Measurements from ENCODE around the gene SYNM. TPM values are rescaled to one million over a fixed set of nuclear protein-coding genes. Genes with fewer than 3 reads are reported as not detected.

Gene SYNM
- total and polyA plus RNA-seq, 2 of the 8 experiments (the other 6 are each of a cell fraction or from before 2014, with no cell fraction given), result 0.89 to 2.0 TPM

DNA sequence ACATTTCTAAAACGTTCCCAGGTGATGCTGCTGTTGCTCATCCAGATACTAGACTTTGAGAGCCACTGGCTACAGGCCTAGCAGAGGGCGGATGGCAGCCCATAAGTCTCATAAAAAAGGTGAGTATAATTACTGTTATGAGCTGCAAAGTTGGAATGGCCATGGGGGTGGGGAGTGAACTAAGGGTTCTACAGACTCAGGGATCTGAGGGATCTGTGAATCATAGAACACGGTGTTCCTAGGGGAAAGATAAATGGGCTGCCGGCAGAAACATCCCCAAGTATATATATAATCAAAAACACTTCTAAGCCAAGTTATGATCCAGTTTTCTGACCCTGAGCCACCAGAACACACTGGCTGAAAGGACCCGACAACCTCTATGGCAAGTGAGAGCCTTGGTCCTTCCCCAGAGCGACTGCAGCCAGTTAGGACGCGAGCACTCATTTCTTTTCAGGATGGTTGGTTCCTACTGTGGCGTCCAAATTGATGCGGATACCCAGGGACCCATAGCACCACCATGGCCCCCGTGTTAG is 7.9 kb upstream of the SYNM start (continued):
- TF ChIP-seq, protein P1, sequence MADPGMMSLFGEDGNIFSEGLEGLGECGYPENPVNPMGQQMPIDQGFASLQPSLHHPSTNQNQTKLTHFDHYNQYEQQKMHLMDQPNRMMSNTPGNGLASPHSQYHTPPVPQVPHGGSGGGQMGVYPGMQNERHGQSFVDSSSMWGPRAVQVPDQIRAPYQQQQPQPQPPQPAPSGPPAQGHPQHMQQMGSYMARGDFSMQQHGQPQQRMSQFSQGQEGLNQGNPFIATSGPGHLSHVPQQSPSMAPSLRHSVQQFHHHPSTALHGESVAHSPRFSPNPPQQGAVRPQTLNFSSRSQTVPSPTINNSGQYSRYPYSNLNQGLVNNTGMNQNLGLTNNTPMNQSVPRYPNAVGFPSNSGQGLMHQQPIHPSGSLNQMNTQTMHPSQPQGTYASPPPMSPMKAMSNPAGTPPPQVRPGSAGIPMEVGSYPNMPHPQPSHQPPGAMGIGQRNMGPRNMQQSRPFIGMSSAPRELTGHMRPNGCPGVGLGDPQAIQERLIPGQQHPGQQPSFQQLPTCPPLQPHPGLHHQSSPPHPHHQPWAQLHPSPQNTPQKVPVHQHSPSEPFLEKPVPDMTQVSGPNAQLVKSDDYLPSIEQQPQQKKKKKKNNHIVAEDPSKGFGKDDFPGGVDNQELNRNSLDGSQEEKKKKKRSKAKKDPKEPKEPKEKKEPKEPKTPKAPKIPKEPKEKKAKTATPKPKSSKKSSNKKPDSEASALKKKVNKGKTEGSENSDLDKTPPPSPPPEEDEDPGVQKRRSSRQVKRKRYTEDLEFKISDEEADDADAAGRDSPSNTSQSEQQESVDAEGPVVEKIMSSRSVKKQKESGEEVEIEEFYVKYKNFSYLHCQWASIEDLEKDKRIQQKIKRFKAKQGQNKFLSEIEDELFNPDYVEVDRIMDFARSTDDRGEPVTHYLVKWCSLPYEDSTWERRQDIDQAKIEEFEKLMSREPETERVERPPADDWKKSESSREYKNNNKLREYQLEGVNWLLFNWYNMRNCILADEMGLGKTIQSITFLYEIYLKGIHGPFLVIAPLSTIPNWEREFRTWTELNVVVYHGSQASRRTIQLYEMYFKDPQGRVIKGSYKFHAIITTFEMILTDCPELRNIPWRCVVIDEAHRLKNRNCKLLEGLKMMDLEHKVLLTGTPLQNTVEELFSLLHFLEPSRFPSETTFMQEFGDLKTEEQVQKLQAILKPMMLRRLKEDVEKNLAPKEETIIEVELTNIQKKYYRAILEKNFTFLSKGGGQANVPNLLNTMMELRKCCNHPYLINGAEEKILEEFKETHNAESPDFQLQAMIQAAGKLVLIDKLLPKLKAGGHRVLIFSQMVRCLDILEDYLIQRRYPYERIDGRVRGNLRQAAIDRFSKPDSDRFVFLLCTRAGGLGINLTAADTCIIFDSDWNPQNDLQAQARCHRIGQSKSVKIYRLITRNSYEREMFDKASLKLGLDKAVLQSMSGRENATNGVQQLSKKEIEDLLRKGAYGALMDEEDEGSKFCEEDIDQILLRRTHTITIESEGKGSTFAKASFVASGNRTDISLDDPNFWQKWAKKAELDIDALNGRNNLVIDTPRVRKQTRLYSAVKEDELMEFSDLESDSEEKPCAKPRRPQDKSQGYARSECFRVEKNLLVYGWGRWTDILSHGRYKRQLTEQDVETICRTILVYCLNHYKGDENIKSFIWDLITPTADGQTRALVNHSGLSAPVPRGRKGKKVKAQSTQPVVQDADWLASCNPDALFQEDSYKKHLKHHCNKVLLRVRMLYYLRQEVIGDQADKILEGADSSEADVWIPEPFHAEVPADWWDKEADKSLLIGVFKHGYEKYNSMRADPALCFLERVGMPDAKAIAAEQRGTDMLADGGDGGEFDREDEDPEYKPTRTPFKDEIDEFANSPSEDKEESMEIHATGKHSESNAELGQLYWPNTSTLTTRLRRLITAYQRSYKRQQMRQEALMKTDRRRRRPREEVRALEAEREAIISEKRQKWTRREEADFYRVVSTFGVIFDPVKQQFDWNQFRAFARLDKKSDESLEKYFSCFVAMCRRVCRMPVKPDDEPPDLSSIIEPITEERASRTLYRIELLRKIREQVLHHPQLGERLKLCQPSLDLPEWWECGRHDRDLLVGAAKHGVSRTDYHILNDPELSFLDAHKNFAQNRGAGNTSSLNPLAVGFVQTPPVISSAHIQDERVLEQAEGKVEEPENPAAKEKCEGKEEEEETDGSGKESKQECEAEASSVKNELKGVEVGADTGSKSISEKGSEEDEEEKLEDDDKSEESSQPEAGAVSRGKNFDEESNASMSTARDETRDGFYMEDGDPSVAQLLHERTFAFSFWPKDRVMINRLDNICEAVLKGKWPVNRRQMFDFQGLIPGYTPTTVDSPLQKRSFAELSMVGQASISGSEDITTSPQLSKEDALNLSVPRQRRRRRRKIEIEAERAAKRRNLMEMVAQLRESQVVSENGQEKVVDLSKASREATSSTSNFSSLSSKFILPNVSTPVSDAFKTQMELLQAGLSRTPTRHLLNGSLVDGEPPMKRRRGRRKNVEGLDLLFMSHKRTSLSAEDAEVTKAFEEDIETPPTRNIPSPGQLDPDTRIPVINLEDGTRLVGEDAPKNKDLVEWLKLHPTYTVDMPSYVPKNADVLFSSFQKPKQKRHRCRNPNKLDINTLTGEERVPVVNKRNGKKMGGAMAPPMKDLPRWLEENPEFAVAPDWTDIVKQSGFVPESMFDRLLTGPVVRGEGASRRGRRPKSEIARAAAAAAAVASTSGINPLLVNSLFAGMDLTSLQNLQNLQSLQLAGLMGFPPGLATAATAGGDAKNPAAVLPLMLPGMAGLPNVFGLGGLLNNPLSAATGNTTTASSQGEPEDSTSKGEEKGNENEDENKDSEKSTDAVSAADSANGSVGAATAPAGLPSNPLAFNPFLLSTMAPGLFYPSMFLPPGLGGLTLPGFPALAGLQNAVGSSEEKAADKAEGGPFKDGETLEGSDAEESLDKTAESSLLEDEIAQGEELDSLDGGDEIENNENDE (IDR thresholded peaks at IDR 0.05; ENCODE audit: insufficient replicate concordance, low read length), result no peak
